ENCODE results near the gene TOLLIP. TPM values are rescaled to one million over a fixed set of nuclear protein-coding genes. Genes with fewer than 3 reads are reported as not detected.
"Not testable (repeated sequence)": the region's sequence is repeated elsewhere in the genome, so short reads cannot be mapped to it uniquely, and the experiment has no call there.

Gene TOLLIP
- total RNA-seq, 2 experiments from 2014 or later = 35.3 to 35.6 TPM

- no peak for DNase-seq
- Mint-ChIP-seq H3K4me1 (no peaks in the 10 kb centered on the region), H3K4me3 (no peak overlapping the region), H3K27ac (no peak overlapping the region), H3K36me3 (ENCODE audit: low read depth) (no peaks in the 10 kb centered on the region), H3K27me3 (no peaks in the 10 kb centered on the region), H3K9me3 (no peaks in the 10 kb centered on the region)
- ChIA-PET POLR2A (no interaction called here), CTCF (no interaction called here)
Measured at GRCh38 chr11:1348796-1349326, 39.4 kb upstream of the TOLLIP start.

GRCh38 chr11:1348146-1348795, 38.8 kb upstream of the TOLLIP start:
- H3K36me3 Mint-ChIP-seq (ENCODE audit: low read depth) = no peaks in the 10 kb centered on the region
- CTCF ChIA-PET = no interaction called here
- no peak overlapping the region for H3K27ac Mint-ChIP-seq

GRCh38 chr11:1347411-1347999, 38.1 kb upstream of the TOLLIP start:
- H3K4me3 Mint-ChIP-seq; H3K36me3 Mint-ChIP-seq (ENCODE audit: low read depth); CTCF ChIA-PET; H3K27ac Mint-ChIP-seq; H3K4me1 Mint-ChIP-seq; DNase-seq; H3K9me3 Mint-ChIP-seq; POLR2A ChIA-PET; H3K27me3 Mint-ChIP-seq: not testable (repeated sequence)

More at GRCh38 chr11:1348146-1348795, 38.8 kb upstream of the TOLLIP start:
- Mint-ChIP-seq H3K9me3 (no peaks in the 10 kb centered on the region), H3K4me3 (no peak overlapping the region), H3K4me1 (no peaks in the 10 kb centered on the region), H3K27me3 (no peaks in the 10 kb centered on the region)
- DNase-seq = no peak
- POLR2A ChIA-PET = no interaction called here

- Mint-ChIP-seq H3K27ac (no peak overlapping the region), H3K4me1 (no peaks in the 10 kb centered on the region), H3K36me3 (ENCODE audit: low read depth) (no peaks in the 10 kb centered on the region), H3K27me3 (no peaks in the 10 kb centered on the region), H3K4me3 (no peak overlapping the region), H3K9me3 (no peaks in the 10 kb centered on the region)
- DNase-seq = no peak
- ChIA-PET CTCF (no interaction called here), POLR2A (no interaction called here)
Measured at GRCh38 chr11:1346669-1347390, 37.4 kb upstream of the TOLLIP start.

- Mint-ChIP-seq H3K9me3 (no peaks in the 10 kb centered on the region), H3K4me1 (no peaks in the 10 kb centered on the region), H3K27ac (no peak overlapping the region), H3K36me3 (ENCODE audit: low read depth) (no peaks in the 10 kb centered on the region), H3K27me3 (no peaks in the 10 kb centered on the region), H3K4me3 (no peak overlapping the region)
- ChIA-PET POLR2A (interaction anchor here (0.6 kb wide), 1 partner anchor 9 kb away, joined by 3 read pairs; no protein-coding TSS in a partner anchor), CTCF (no interaction called here)
- no peak for DNase-seq
Measured at GRCh38 chr11:1345737-1346513, 36.5 kb upstream of the TOLLIP start.

GRCh38 chr11:1344056-1344635, 34.7 kb upstream of the TOLLIP start:
- H3K27me3 Mint-ChIP-seq = no peaks in the 10 kb centered on the region
- no peaks in the 10 kb centered on the region for H3K9me3 Mint-ChIP-seq
- no peak overlapping the region for H3K4me3 Mint-ChIP-seq
- POLR2A ChIA-PET = no interaction called here
- no peak for DNase-seq
- H3K4me1 Mint-ChIP-seq = no peaks in the 10 kb centered on the region
- CTCF ChIA-PET = no interaction called here
- H3K36me3 Mint-ChIP-seq (ENCODE audit: low read depth) = no peaks in the 10 kb centered on the region
- no peak overlapping the region for H3K27ac Mint-ChIP-seq

GRCh38 chr11:1343391-1344055, 34.1 kb upstream of the TOLLIP start:
- Mint-ChIP-seq H3K9me3 (no peaks in the 10 kb centered on the region), H3K27ac (no peak overlapping the region), H3K27me3 (no peaks in the 10 kb centered on the region), H3K4me1 (no peaks in the 10 kb centered on the region), H3K4me3 (no peak overlapping the region), H3K36me3 (ENCODE audit: low read depth) (no peaks in the 10 kb centered on the region)
- POLR2A ChIA-PET = interaction anchor here (0.6 kb wide), 1 partner anchor 185 kb away, joined by 5 read pairs; no protein-coding TSS in a partner anchor
- CTCF ChIA-PET = no interaction called here
- DNase-seq = no peak

GRCh38 chr11:1342946-1343345, 33.5 kb upstream of the TOLLIP start:
- no peaks in the 10 kb centered on the region for H3K36me3 Mint-ChIP-seq (ENCODE audit: low read depth)
- H3K9me3 Mint-ChIP-seq = peaks cover 3% of the 10 kb centered on the region

GRCh38 chr11:1341928-1342524, 32.6 kb upstream of the TOLLIP start:
- peaks cover 6% of the 10 kb centered on the region for H3K9me3 Mint-ChIP-seq
- H3K27ac Mint-ChIP-seq = no peak overlapping the region
- ChIA-PET CTCF (no interaction called here), POLR2A (no interaction called here)
- H3K36me3 Mint-ChIP-seq (ENCODE audit: low read depth) = peaks cover 1% of the 10 kb centered on the region
- no peak for DNase-seq
- peaks cover 8% of the 10 kb centered on the region for H3K27me3 Mint-ChIP-seq
- H3K4me3 Mint-ChIP-seq = no peak overlapping the region
- H3K4me1 Mint-ChIP-seq = peaks cover 6% of the 10 kb centered on the region

More at GRCh38 chr11:1342946-1343345, 33.5 kb upstream of the TOLLIP start:
- no peak overlapping the region for H3K27ac Mint-ChIP-seq
- ChIA-PET POLR2A (interaction anchor here (0.6 kb wide), 1 partner anchor 186 kb away, joined by 5 read pairs; no protein-coding TSS in a partner anchor), CTCF (no interaction called here)
- no peak overlapping the region for H3K4me3 Mint-ChIP-seq
- DNase-seq = no peak
- peaks cover 4% of the 10 kb centered on the region for H3K4me1 Mint-ChIP-seq
- peaks cover 5% of the 10 kb centered on the region for H3K27me3 Mint-ChIP-seq

GRCh38 chr11:1341226-1341625, 31.8 kb upstream of the TOLLIP start:
- POLR2A ChIA-PET; H3K27me3 Mint-ChIP-seq; H3K9me3 Mint-ChIP-seq; DNase-seq; H3K27ac Mint-ChIP-seq; H3K36me3 Mint-ChIP-seq (ENCODE audit: low read depth); CTCF ChIA-PET; H3K4me1 Mint-ChIP-seq; H3K4me3 Mint-ChIP-seq: not testable (repeated sequence)

- H3K27me3 Mint-ChIP-seq = peaks cover 10% of the 10 kb centered on the region
- no peak for DNase-seq
- peaks cover 6% of the 10 kb centered on the region for H3K9me3 Mint-ChIP-seq
- peaks cover 16% of the 10 kb centered on the region for H3K4me1 Mint-ChIP-seq
- no peak overlapping the region for H3K4me3 Mint-ChIP-seq
- POLR2A ChIA-PET = no interaction called here
- H3K36me3 Mint-ChIP-seq (ENCODE audit: low read depth) = peaks cover 1% of the 10 kb centered on the region
- H3K27ac Mint-ChIP-seq = no peak overlapping the region
- CTCF ChIA-PET = no interaction called here
Measured at GRCh38 chr11:1340111-1340510, 30.7 kb upstream of the TOLLIP start.

GRCh38 chr11:1339066-1339675, 29.7 kb upstream of the TOLLIP start:
- H3K36me3 Mint-ChIP-seq (ENCODE audit: low read depth) = peaks cover 1% of the 10 kb centered on the region
- peaks cover 20% of the 10 kb centered on the region for H3K4me1 Mint-ChIP-seq
- CTCF ChIA-PET = no interaction called here
- POLR2A ChIA-PET = no interaction called here
- no peak overlapping the region for H3K4me3 Mint-ChIP-seq
- H3K9me3 Mint-ChIP-seq = peaks cover 6% of the 10 kb centered on the region
- no peak overlapping the region for H3K27ac Mint-ChIP-seq
- DNase-seq = no peak
- H3K27me3 Mint-ChIP-seq = peaks cover 13% of the 10 kb centered on the region
